NCI-H128 (cell line): Measurements from ENCODE around the gene CFAP74.

Source experiments
- DNase-seq: peaks from one replicate; lab custom pipeline; 2025; ENCODE audit not compliant: unreplicated experiment; lab: John Stamatoyannopoulos, UW

CFAP74 gene

GRCh38 chr1:1883092-1883873, 120.3 kb downstream of the CFAP74 start:
- DNase-seq: no peak

DNA sequence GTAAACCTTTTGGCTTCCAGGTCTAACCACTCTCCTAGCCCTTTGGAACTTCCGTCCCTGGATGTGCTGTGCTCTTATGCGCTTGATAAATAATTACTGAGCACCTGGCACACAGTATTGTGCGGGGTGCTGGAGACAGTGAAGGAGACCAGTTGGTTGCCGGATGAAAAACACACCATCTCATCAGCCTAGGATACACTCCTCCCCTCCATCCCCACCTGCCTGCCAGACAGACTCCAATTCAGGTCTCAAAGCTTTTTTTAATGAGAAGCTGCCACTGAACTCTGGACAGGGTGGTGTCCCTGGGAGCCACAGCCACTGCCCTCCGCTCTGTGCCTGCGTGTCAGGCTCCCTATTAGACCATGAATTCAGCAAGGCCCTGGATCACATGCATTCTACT, 121.9 kb downstream of the CFAP74 start:
- no peak for DNase-seq

GRCh38 chr1:1880617-1881312, 122.8 kb downstream of the CFAP74 start:
- DNase-seq: no peak

GRCh38 chr1:1879942-1880341, 123.6 kb downstream of the CFAP74 start:
- no peak for DNase-seq

DNA sequence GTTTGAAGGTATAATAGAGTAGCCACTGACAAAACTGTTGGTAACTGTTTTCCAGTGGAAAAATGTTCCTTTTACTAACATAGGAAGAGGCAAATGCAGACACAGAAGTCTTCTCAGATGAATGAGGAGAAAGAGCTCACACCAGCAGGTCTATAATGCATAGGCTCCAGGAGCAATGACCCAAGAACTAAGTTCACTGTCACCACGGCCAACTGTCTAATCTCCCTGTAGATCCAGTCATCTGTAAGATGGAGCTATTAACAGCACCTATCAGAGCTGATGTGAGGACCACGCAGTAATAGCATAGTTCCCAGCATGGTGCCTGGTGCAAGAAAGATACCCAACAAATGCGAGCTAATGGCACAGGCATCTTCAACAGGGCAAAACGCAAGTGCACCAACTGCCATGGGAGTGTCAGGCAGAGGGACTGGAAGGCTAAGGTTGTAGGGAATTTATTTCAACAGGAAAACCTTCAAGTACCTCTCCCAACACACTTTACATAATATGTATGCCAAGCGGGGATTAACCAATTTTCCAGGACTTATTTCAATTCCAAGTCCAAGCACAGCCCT, 125.6 kb downstream of the CFAP74 start:
- no peak for DNase-seq

- DNase-seq: no peak
These were observed 127.2 kb downstream of the CFAP74 start for GRCh38 chr1:1876335-1876930.

DNA sequence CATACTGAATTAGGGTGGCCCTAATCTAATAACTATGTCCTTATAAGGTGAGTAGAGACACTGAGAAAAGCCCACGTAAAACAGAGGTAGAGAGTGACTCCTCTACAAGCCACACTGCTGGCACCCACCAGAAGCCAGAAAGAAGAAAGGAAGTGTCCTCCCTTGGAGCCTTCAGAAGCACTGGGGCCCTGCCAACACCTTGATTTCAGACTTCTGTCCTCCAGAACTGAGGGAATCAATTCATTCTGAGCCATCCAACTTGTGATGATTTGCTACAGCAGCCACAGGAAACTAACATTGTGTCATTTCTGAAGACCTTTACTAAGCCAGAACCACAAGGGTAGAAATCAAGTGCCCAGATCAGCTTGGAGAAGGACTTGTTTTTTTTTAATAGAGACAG, 127.7 kb downstream of the CFAP74 start:
- no peak for DNase-seq

DNA sequence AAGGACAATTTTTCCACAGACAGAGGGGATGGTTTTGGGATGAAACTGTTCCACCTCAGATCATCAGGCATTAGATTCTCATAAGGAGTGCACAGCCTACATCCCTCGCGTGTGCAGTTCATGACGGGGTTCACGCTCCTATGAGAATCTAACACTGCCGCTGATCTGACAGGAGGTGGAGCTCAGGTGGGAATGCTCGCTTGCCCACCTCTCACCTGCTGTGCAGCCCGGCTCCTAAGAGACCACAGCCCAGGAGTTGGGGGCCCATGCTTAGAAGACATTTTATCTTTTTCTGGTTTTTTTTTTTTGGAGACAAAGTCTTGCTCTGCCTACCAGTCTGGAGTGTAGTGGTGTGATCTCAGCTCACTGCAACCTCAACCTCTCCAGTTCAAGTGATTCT, 128.7 kb downstream of the CFAP74 start:
- DNase-seq: no peak

GRCh38 chr1:1873186-1873585, 130.4 kb downstream of the CFAP74 start:
- no peak for DNase-seq

DNA sequence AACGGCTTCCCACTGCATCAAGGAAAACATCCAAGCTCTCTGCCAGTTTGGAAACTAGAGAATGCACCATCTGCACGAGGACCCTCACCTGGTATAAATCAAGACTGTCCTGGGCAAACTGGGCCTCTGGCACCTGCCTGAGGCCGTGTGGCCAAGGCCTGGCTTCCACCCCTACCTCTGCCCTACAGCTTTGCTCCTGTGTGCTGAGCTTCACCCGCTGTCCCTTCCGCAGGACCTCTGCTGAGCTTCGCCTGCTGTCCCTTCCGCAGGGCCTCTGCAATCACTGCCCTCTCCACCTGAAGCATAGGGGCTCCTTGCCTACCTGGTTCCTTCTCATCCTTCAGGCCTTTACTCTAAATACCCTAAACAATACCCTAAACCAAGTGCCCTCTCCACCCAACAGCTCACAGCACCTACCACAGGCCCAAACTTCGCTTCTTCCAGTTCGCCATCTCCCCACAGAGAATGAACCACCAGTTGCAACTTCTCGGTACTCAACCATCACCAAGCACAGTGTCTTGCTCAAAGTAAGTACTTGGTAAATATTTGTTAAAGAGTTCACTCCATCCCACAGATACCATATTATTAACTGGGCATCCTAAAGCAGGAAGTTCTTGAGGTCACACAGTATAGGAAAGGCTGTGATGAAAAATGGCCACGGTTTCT, 131.1 kb downstream of the CFAP74 start:
- no peak for DNase-seq
